ENCODE results near the gene TRIM4.

DNA sequence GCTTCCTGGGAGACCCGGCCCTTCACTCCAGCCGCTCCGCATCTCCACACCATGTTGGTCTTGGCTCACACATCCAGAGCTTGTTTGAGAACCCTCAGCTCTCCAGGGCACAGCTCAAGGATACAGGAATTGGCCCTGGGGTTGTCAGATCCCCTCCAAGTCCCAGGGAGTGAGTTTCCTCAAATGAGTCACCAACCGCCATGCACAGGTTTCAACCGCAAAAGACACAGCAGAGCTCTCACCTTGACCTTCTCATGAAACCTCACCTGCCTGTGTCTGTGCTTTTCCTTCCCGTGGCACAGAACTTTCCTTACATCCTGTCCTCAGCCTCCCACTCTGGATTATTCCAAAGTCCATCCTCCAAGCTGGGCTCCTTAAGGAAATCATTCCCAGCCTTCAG lies 35.9 kb upstream of the TRIM4 start:
- TF ChIP-seq, protein P1, sequence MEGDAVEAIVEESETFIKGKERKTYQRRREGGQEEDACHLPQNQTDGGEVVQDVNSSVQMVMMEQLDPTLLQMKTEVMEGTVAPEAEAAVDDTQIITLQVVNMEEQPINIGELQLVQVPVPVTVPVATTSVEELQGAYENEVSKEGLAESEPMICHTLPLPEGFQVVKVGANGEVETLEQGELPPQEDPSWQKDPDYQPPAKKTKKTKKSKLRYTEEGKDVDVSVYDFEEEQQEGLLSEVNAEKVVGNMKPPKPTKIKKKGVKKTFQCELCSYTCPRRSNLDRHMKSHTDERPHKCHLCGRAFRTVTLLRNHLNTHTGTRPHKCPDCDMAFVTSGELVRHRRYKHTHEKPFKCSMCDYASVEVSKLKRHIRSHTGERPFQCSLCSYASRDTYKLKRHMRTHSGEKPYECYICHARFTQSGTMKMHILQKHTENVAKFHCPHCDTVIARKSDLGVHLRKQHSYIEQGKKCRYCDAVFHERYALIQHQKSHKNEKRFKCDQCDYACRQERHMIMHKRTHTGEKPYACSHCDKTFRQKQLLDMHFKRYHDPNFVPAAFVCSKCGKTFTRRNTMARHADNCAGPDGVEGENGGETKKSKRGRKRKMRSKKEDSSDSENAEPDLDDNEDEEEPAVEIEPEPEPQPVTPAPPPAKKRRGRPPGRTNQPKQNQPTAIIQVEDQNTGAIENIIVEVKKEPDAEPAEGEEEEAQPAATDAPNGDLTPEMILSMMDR (IDR thresholded peaks at IDR 0.05), result no peak
- TF ChIP-seq POLR2AphosphoS5 (IDR thresholded peaks at IDR 0.05) (peak in 1 of 2 donors; percentile 21), POLR2A (IDR thresholded peaks at IDR 0.05) (no peak), EP300 (IDR thresholded peaks at IDR 0.05) (no peak)
